ENCODE measurements around the gene MYL7. TPM values are rescaled to one million over a fixed set of nuclear protein-coding genes. Genes with fewer than 3 reads are reported as not detected.

MYL7 gene
- total RNA-seq, 1 experiment from 2014 or later: not detected

GRCh38 chr7:44123190-44124003 lies 17.7 kb downstream of the MYL7 start, which contains the start of gene POLD2 (continued):
- TF ChIP-seq, protein P1, sequence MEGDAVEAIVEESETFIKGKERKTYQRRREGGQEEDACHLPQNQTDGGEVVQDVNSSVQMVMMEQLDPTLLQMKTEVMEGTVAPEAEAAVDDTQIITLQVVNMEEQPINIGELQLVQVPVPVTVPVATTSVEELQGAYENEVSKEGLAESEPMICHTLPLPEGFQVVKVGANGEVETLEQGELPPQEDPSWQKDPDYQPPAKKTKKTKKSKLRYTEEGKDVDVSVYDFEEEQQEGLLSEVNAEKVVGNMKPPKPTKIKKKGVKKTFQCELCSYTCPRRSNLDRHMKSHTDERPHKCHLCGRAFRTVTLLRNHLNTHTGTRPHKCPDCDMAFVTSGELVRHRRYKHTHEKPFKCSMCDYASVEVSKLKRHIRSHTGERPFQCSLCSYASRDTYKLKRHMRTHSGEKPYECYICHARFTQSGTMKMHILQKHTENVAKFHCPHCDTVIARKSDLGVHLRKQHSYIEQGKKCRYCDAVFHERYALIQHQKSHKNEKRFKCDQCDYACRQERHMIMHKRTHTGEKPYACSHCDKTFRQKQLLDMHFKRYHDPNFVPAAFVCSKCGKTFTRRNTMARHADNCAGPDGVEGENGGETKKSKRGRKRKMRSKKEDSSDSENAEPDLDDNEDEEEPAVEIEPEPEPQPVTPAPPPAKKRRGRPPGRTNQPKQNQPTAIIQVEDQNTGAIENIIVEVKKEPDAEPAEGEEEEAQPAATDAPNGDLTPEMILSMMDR (IDR thresholded peaks at IDR 0.05 in 2 of 3, conservative IDR thresholded peaks at IDR 0.05 in 1 of 3; ENCODE audit: borderline replicate concordance in 1 of 3, insufficient read depth in 1 of 3, low read depth in 2 of 3, low read length in 2 of 3): no peak
- TF ChIP-seq SIN3A (IDR thresholded peaks at IDR 0.05; ENCODE audit: low read depth): peak; percentile 88
- TF ChIP-seq POLR2A (IDR thresholded peaks at IDR 0.05; ENCODE audit: borderline replicate concordance, extremely low read depth, insufficient read depth, insufficient read length): peak; percentile 54

DNA sequence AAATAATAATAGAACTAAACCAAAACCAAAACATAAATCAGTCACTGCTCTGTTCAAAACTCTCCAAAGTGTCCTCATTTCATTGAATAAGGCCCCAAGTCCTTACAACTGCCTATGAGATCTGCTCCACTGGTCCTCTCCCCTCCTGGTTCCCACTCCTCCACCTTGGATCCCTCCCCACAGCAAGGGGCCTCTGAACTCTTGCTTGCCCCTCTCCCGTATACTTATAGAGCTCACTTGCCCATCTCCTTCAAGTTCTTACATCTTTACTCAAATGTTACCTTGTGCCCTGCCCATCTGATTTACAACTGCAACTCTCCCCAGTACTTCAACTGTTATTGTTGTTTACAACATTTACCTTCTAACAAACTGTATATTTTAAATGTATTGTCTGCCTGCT lies 18.6 kb downstream of the MYL7 start:
- Histone ChIP-seq H3K79me2 (ENCODE audit: insufficient read depth, low read length) (peaks cover 47% of the 10 kb centered on the region), H3K4me2 (ENCODE audit: low read length) (peak overlapping the region; percentile 87), H3K27ac (ENCODE audit: low read depth, low read length) (peak overlapping the region; percentile 73), H2AFZ (ENCODE audit: low read depth, low read length, poor library complexity, severe bottlenecking) (no peak overlapping the region), H3K9me2 (ENCODE audit: insufficient read depth) (no peaks in the 10 kb centered on the region), H3K36me3 (ENCODE audit: control insufficient read depth in 1 of 2, insufficient read depth in 2 of 2, low read length in 2 of 2) (peaks cover 15 to 32% of the 10 kb centered on the region in 2 experiments), H3K4me1 (ENCODE audit: control insufficient read depth in 1 of 2, insufficient read depth in 2 of 2, low read length in 2 of 2) (peaks cover 3 to 19% of the 10 kb centered on the region in 2 experiments; a peak in 2 of 4 replicates), H3K27me3 (ENCODE audit: insufficient read depth, low read length) (no peaks in the 10 kb centered on the region), H3K4me3 (replicated peaks in 1 of 2; ENCODE audit: low read depth in 1 of 2, low read length in 2 of 2) (peak overlapping the region; percentile 69 to 92), H3K9ac (ENCODE audit: low read length) (peak overlapping the region; percentile 91), H4K20me1 (ENCODE audit: insufficient read depth) (no peaks in the 10 kb centered on the region), H3K9me3 (ENCODE audit: control insufficient read depth in 1 of 2, insufficient read depth in 1 of 2, low read depth in 1 of 2, low read length in 2 of 2) (no peaks in the 10 kb centered on the region)
- intact Hi-C loops (cut with micrococcal nuclease): loop anchor here (5.0 kb wide), 1 partner anchor 40 kb away; the partner anchor contains the start of gene POLM
- CTCF ChIA-PET: no interaction called here
- DNase-seq (ENCODE audit: low read depth, low spot score) (no peak), ATAC-seq (no peak)
- POLR2A ChIA-PET: no interaction called here
- BruUV-seq (replicated peaks): no TSS peak
- RAD21 ChIA-PET (ENCODE audit: low non-redundant PET in 1 of 2, low total read pairs in 2 of 2, uncharacterized antibody in 2 of 2, unreplicated experiment in 2 of 2): no interaction called here
- TF ChIP-seq ATF3 (IDR thresholded peaks at IDR 0.05) (no peak), POLR2A (IDR thresholded peaks at IDR 0.05; ENCODE audit: borderline replicate concordance, extremely low read depth, insufficient read depth, insufficient read length) (no peak), JUND (IDR thresholded peaks at IDR 0.05) (no peak), RAD21 (IDR thresholded peaks at IDR 0.05; ENCODE audit: low read depth) (no peak), SRF (IDR thresholded peaks at IDR 0.05; ENCODE audit: low read depth) (no peak), CEBPB (IDR thresholded peaks at IDR 0.05; ENCODE audit: low read depth) (no peak), FOSL1 (IDR thresholded peaks at IDR 0.05; ENCODE audit: low read depth) (no peak), YY1 (IDR thresholded peaks at IDR 0.05; ENCODE audit: extremely low read depth, insufficient replicate concordance, low read depth, low read length) (no peak), TCF7L2 (IDR thresholded peaks at IDR 0.05; ENCODE audit: borderline replicate concordance, extremely low read depth, insufficient read depth, insufficient read length) (no peak), ELF1 (IDR thresholded peaks at IDR 0.05; ENCODE audit: borderline replicate concordance, low read depth) (no peak), EZH2 (IDR thresholded peaks at IDR 0.05) (no peak)

Measured in HCT116 (cell line).